ENCODE data around the gene CRYZ.
"Not testable (repeated sequence)": the region's sequence is repeated elsewhere in the genome, so short reads cannot be mapped to it uniquely, and the experiment has no call there.

Gene CRYZ

GRCh38 chr1:74677926-74678325 is 54.9 kb downstream of the CRYZ start:
- no peak for DNase-seq

- no peak for DNase-seq
These were observed 58.4 kb downstream of the CRYZ start for GRCh38 chr1:74674278-74675048.

GRCh38 chr1:74673351-74674111 is 59.3 kb downstream of the CRYZ start, which contains the start of gene ERICH3:
ERICH3 (minus strand) TSS chr1:74673792; CDS start chr1:74673519, 273 bp downstream.
- DNase-seq: no peak

GRCh38 chr1:74670866-74671265 is 62.0 kb downstream of the CRYZ start:
- not testable (repeated sequence) for DNase-seq
